Mesodermal cell (in vitro differentiated cells): ENCODE results near the gene GFPT2.

ENCODE experiments used
- H3K27ac ChIP-seq: 2 replicates; pipeline ENCODE4 v1.7.0; 2013; ENCODE audit warnings: mild to moderate bottlenecking, low read depth, low read length, moderate library complexity; ENCODE audit not compliant: severe bottlenecking
- H3K36me3 ChIP-seq: 2 replicates; pipeline ENCODE4 v1.7.1; 2013; ENCODE audit warnings: mild to moderate bottlenecking, low read length, moderate library complexity; ENCODE audit not compliant: control insufficient read depth, insufficient read depth
- H3K4me1 ChIP-seq: one replicate; pipeline ENCODE4 v1.7.1; 2013; ENCODE audit warnings: mild to moderate bottlenecking, low read length; ENCODE audit not compliant: insufficient read depth, control insufficient read depth, poor library complexity, severe bottlenecking
- H3K4me3 ChIP-seq: 2 replicates; pipeline ENCODE4 v1.7.0; 2013; ENCODE audit warnings: low read length, control low read depth, mild to moderate bottlenecking; ENCODE audit not compliant: insufficient read depth, poor library complexity, severe bottlenecking; ENCODE audit errors: extremely low read depth
- H3K9me3 ChIP-seq: 2 replicates; pipeline ENCODE4 v1.7.1; 2013; ENCODE audit warnings: mild to moderate bottlenecking, low read length, moderate library complexity; ENCODE audit not compliant: control insufficient read depth
- WGBS, 2 experiments: methylation state at CpG; one replicate each; pipeline ENCODE4 v1.1.5; 2013; ENCODE audit warnings: missing lambda C conversion rate in 2 of 2; ENCODE audit not compliant: insufficient coverage in 2 of 2; 5-methylcytosine and 5-hydroxymethylcytosine counted together

Gene GFPT2

GRCh38 chr5:180349391-180349790, 3.7 kb downstream of the GFPT2 start:
- Histone ChIP-seq H3K9me3 (no peaks in the 10 kb centered on the region), H3K36me3 (peaks cover 6% of the 10 kb centered on the region), H3K4me1 (peaks cover 21% of the 10 kb centered on the region), H3K4me3 (no peak overlapping the region), H3K27ac (no peak overlapping the region)
- WGBS, 2 experiments, result 92 to 98% methylated on average over 8 of the region's 8 CpGs

- Histone ChIP-seq H3K9me3 (no peaks in the 10 kb centered on the region), H3K4me1 (peaks cover 29% of the 10 kb centered on the region), H3K27ac (no peak overlapping the region), H3K4me3 (no peak overlapping the region), H3K36me3 (peaks cover 6% of the 10 kb centered on the region)
- WGBS, 2 experiments, result 85 to 86% methylated on average over 7 of the region's 7 CpGs
Observed at GRCh38 chr5:180348336-180348735, 4.8 kb downstream of the GFPT2 start.

- Histone ChIP-seq H3K36me3 (peaks cover 6% of the 10 kb centered on the region), H3K4me3 (no peak overlapping the region), H3K27ac (no peak overlapping the region), H3K4me1 (peaks cover 36% of the 10 kb centered on the region), H3K9me3 (no peaks in the 10 kb centered on the region)
- WGBS, 2 experiments, result 77 to 83% methylated on average over 8 to 9 of the region's 10 CpGs
Observed at GRCh38 chr5:180347702-180348101, 5.4 kb downstream of the GFPT2 start.

GRCh38 chr5:180346358-180346757, 6.8 kb downstream of the GFPT2 start:
- WGBS, 2 experiments, result 95 to 98% methylated on average over 13 to 14 of the region's 14 CpGs
- peaks cover 6% of the 10 kb centered on the region for H3K36me3 ChIP-seq
- H3K27ac ChIP-seq, result no peak overlapping the region

GRCh38 chr5:180345781-180346180, 7.4 kb downstream of the GFPT2 start:
- Histone ChIP-seq H3K4me1 (peaks cover 33% of the 10 kb centered on the region), H3K9me3 (no peaks in the 10 kb centered on the region), H3K36me3 (peaks cover 6% of the 10 kb centered on the region), H3K4me3 (no peak overlapping the region), H3K27ac (no peak overlapping the region)
- WGBS, 2 experiments, result 92 to 94% methylated on average over 6 of the region's 8 CpGs

More at GRCh38 chr5:180346358-180346757, 6.8 kb downstream of the GFPT2 start:
- Histone ChIP-seq H3K4me1 (peaks cover 33% of the 10 kb centered on the region), H3K9me3 (no peaks in the 10 kb centered on the region), H3K4me3 (no peak overlapping the region)

- Histone ChIP-seq H3K9me3 (no peaks in the 10 kb centered on the region), H3K4me1 (peaks cover 31% of the 10 kb centered on the region), H3K27ac (no peak overlapping the region), H3K4me3 (no peak overlapping the region), H3K36me3 (peaks cover 6% of the 10 kb centered on the region)
- 84 to 91% methylated on average over 7 to 8 of the region's 8 CpGs for WGBS, 2 experiments
Observed at GRCh38 chr5:180345186-180345585, 8.0 kb downstream of the GFPT2 start.

GRCh38 chr5:180344696-180344999, 8.5 kb downstream of the GFPT2 start:
- 87 to 92% methylated on average over 3 to 7 of the region's 7 CpGs for WGBS, 2 experiments
- Histone ChIP-seq H3K9me3 (no peaks in the 10 kb centered on the region), H3K36me3 (peaks cover 6% of the 10 kb centered on the region), H3K4me3 (no peak overlapping the region), H3K4me1 (peaks cover 27% of the 10 kb centered on the region), H3K27ac (no peak overlapping the region)

GRCh38 chr5:180343831-180344695, 9.1 kb downstream of the GFPT2 start:
- 68 to 75% methylated on average over 12 of the region's 14 CpGs for WGBS, 2 experiments
- Histone ChIP-seq H3K4me3 (no peak overlapping the region), H3K27ac (no peak overlapping the region), H3K36me3 (peaks cover 6% of the 10 kb centered on the region), H3K9me3 (no peaks in the 10 kb centered on the region), H3K4me1 (peaks cover 27% of the 10 kb centered on the region)

GRCh38 chr5:180343110-180343830, 9.9 kb downstream of the GFPT2 start:
- Histone ChIP-seq H3K4me3 (no peak overlapping the region), H3K9me3 (no peaks in the 10 kb centered on the region), H3K27ac (no peak overlapping the region), H3K36me3 (peaks cover 11% of the 10 kb centered on the region), H3K4me1 (peaks cover 21% of the 10 kb centered on the region)
- 20 to 33% methylated on average over 18 of the region's 19 CpGs for WGBS, 2 experiments

GRCh38 chr5:180341595-180341994, 11.5 kb downstream of the GFPT2 start:
- no peak overlapping the region for H3K27ac ChIP-seq
- peaks cover 25% of the 10 kb centered on the region for H3K36me3 ChIP-seq
- H3K4me1 ChIP-seq, result peaks cover 18% of the 10 kb centered on the region
- no peaks in the 10 kb centered on the region for H3K9me3 ChIP-seq
- H3K4me3 ChIP-seq, result no peak overlapping the region
- WGBS, 2 experiments, result 95 to 100% methylated on average over 3 of the region's 8 CpGs

- 97 to 98% methylated on average over 6 of the region's 9 CpGs for WGBS, 2 experiments
- Histone ChIP-seq H3K27ac (no peak overlapping the region), H3K4me1 (peaks cover 18% of the 10 kb centered on the region), H3K9me3 (no peaks in the 10 kb centered on the region), H3K36me3 (peaks cover 29% of the 10 kb centered on the region), H3K4me3 (no peak overlapping the region)
Observed at GRCh38 chr5:180340856-180341255, 12.3 kb downstream of the GFPT2 start.
